ENCODE measurements around the gene CLDN25.

DNA sequence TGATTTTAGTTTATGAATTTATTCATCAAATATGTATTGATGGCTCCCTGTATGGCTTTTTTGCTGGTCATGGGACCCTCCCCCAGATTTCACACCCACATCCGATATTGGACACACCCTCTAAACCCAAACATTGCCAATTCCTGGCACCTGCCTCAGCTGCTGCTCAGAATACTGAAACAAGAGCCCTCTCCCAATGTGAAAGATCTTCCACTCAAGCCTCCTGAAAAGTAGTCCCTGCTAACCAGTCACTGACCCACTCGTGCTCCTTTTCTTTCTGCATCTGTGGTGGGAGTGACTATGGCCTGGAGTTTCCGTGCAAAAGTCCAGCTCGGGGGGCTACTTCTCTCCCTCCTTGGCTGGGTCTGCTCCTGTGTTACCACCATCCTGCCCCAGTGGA is at the start of gene CLDN25:
- TF ChIP-seq, protein P1, sequence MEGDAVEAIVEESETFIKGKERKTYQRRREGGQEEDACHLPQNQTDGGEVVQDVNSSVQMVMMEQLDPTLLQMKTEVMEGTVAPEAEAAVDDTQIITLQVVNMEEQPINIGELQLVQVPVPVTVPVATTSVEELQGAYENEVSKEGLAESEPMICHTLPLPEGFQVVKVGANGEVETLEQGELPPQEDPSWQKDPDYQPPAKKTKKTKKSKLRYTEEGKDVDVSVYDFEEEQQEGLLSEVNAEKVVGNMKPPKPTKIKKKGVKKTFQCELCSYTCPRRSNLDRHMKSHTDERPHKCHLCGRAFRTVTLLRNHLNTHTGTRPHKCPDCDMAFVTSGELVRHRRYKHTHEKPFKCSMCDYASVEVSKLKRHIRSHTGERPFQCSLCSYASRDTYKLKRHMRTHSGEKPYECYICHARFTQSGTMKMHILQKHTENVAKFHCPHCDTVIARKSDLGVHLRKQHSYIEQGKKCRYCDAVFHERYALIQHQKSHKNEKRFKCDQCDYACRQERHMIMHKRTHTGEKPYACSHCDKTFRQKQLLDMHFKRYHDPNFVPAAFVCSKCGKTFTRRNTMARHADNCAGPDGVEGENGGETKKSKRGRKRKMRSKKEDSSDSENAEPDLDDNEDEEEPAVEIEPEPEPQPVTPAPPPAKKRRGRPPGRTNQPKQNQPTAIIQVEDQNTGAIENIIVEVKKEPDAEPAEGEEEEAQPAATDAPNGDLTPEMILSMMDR (IDR thresholded peaks at IDR 0.05): no peak
- no peak for TF ChIP-seq POLR2AphosphoS5 (IDR thresholded peaks at IDR 0.05)
